H9 (cell line): ENCODE data around the gene CMTM7. TPM values are rescaled to one million over a fixed set of nuclear protein-coding genes. Genes with fewer than 3 reads are reported as not detected.
A peak's percentile ranks its signal among the peaks of the same experiment; 100 is the strongest.

Experiments
- DNase-seq: peaks from one replicate; pipeline ENCODE4 v3.0.0-alpha.2; 2017
- H2AFZ ChIP-seq: one replicate; pipeline ENCODE4 v1.6.1; 2013; ENCODE audit warnings: mild to moderate bottlenecking, low read length, control low read depth, moderate library complexity
- H2AK5ac ChIP-seq: 2 replicates; pipeline ENCODE4 v1.6.1; 2013; ENCODE audit warnings: low read length, control low read depth, mixed read lengths; ENCODE audit not compliant: insufficient read length
- H2BK120ac ChIP-seq: one replicate; pipeline ENCODE4 v1.6.1; 2013; ENCODE audit warnings: low read depth, mild to moderate bottlenecking, low read length, control low read depth, inconsistent platforms; ENCODE audit not compliant: poor library complexity, severe bottlenecking
- H2BK12ac ChIP-seq: 2 replicates; pipeline ENCODE4 v1.6.1; 2013; ENCODE audit warnings: low read length, control low read depth, mixed read lengths, low read depth; ENCODE audit not compliant: insufficient read length
- H2BK15ac ChIP-seq: 2 replicates; pipeline ENCODE4 v1.6.1; 2013; ENCODE audit warnings: low read depth, low read length, control low read depth
- H2BK20ac ChIP-seq: one replicate; pipeline ENCODE4 v1.6.1; 2013; ENCODE audit warnings: low read depth, mild to moderate bottlenecking, low read length, control low read depth, inconsistent platforms; ENCODE audit not compliant: poor library complexity, severe bottlenecking
- H2BK5ac ChIP-seq: 2 replicates; pipeline ENCODE4 v1.6.1; 2013; ENCODE audit warnings: low read length, control low read depth, mixed read lengths; ENCODE audit not compliant: insufficient read length
- H3K14ac ChIP-seq: 2 replicates; pipeline ENCODE4 v1.6.1; 2013; ENCODE audit warnings: low read length, control low read depth; ENCODE audit not compliant: insufficient read depth
- H3K18ac ChIP-seq: 2 replicates; pipeline ENCODE4 v1.6.1; 2013; ENCODE audit warnings: low read depth, mild to moderate bottlenecking, mixed read lengths, low read length, control low read depth; ENCODE audit not compliant: insufficient read length
- H3K23ac ChIP-seq: 2 replicates; pipeline ENCODE4 v1.6.1; 2013; ENCODE audit warnings: low read length, control low read depth, mixed read lengths, low read depth; ENCODE audit not compliant: insufficient read length
- H3K23me2 ChIP-seq: 2 replicates; pipeline ENCODE4 v1.6.1; 2013; ENCODE audit warnings: low read depth, mild to moderate bottlenecking, mixed read lengths, low read length, control low read depth; ENCODE audit not compliant: insufficient read length, poor library complexity, severe bottlenecking
- H3K27ac ChIP-seq: 2 replicates; pipeline ENCODE4 v1.5.1; 2013; ENCODE audit warnings: low read length, control low read depth, mixed read lengths, low read depth; ENCODE audit not compliant: insufficient read length
- H3K27me3 ChIP-seq: 2 replicates; pipeline ENCODE4 v1.6.1; 2013; ENCODE audit warnings: low read length, control low read depth, inconsistent platforms; ENCODE audit not compliant: insufficient read depth
- H3K4ac ChIP-seq: 2 replicates; pipeline ENCODE4 v1.6.1; 2013; ENCODE audit warnings: low read depth, mild to moderate bottlenecking, control low read depth, inconsistent platforms, low read length, moderate library complexity
- H3K4me1 ChIP-seq: 2 replicates; pipeline ENCODE4 v1.6.1; 2013; ENCODE audit warnings: low read length, control low read depth, inconsistent platforms; ENCODE audit not compliant: insufficient read depth
- H3K4me2 ChIP-seq: 2 replicates; pipeline ENCODE4 v1.6.1; 2013; ENCODE audit warnings: low read length, control low read depth, mixed read lengths; ENCODE audit not compliant: insufficient read length, insufficient read depth
- H3K56ac ChIP-seq: 2 replicates; pipeline ENCODE4 v1.6.1; 2013; ENCODE audit warnings: low read depth, mild to moderate bottlenecking, mixed read lengths, low read length, control low read depth; ENCODE audit not compliant: insufficient read length
- H3K79me1 ChIP-seq: 2 replicates; pipeline ENCODE4 v1.6.1; 2013; ENCODE audit warnings: low read depth, mild to moderate bottlenecking, moderate library complexity, low read length, control low read depth, inconsistent platforms; ENCODE audit not compliant: insufficient read depth, poor library complexity, severe bottlenecking
- H3K79me2 ChIP-seq: 2 replicates; pipeline ENCODE4 v1.6.1; 2013; ENCODE audit warnings: low read length, control low read depth, inconsistent platforms; ENCODE audit not compliant: insufficient read depth
- H3K9ac ChIP-seq: 2 replicates; pipeline ENCODE4 v1.6.1; 2013; ENCODE audit warnings: low read length, control low read depth, mixed read lengths; ENCODE audit not compliant: insufficient read length; ENCODE audit errors: extremely low read depth
- H3K9me3 ChIP-seq: one replicate; pipeline ENCODE4 v1.6.1; 2013; ENCODE audit warnings: low read depth, low read length, inconsistent platforms; ENCODE audit not compliant: control insufficient read depth
- H3T11ph ChIP-seq: one replicate; pipeline ENCODE4 v1.6.1; 2013; ENCODE audit warnings: mild to moderate bottlenecking, low read length, control low read depth, inconsistent platforms
- H4K20me1 ChIP-seq: one replicate; pipeline ENCODE4 v1.6.1; 2013; ENCODE audit not compliant: control insufficient read depth, insufficient read length, insufficient read depth
- H4K5ac ChIP-seq: 2 replicates; pipeline ENCODE4 v1.6.1; 2013; ENCODE audit warnings: low read depth, mild to moderate bottlenecking, mixed read lengths, low read length, control low read depth; ENCODE audit not compliant: insufficient read length
- H4K8ac ChIP-seq: replicated peaks from 2 replicates; pipeline ENCODE4 v1.6.1; 2013; ENCODE audit warnings: low read length, control low read depth, mixed read lengths, low read depth; ENCODE audit not compliant: insufficient read length
- H4K91ac ChIP-seq: 2 replicates; pipeline ENCODE4 v1.6.1; 2013; ENCODE audit warnings: low read depth, mild to moderate bottlenecking, moderate library complexity, mixed read lengths, low read length, control low read depth; ENCODE audit not compliant: insufficient read length
- H3K27ac Mint-ChIP-seq, 3 experiments: 2 replicates in 2 of 3; 3 replicates in 1 of 3; pipeline ENCODE4 v1.8.0; 2020 to 2021; ENCODE audit warnings: mixed read lengths in 3 of 3, mild to moderate bottlenecking in 1 of 3, moderate library complexity in 1 of 3
- H3K27me3 Mint-ChIP-seq: 2 replicates; pipeline ENCODE4 v1.8.0; 2021; ENCODE audit warnings: low read depth, mild to moderate bottlenecking, moderate library complexity, mixed read lengths
- H3K36me3 Mint-ChIP-seq, 3 experiments: 2 replicates in 2 of 3; 3 replicates in 1 of 3; pipeline ENCODE4 v1.8.0; 2020 to 2021; ENCODE audit warnings: low read depth in 3 of 3, mixed read lengths in 3 of 3; ENCODE audit not compliant: insufficient read depth in 1 of 3
- H3K4me1 Mint-ChIP-seq, 2 experiments: 2 replicates each; pipeline ENCODE4 v1.8.0; 2020; ENCODE audit warnings: mixed read lengths in 2 of 2
- H3K4me3 Mint-ChIP-seq, 2 experiments: 2 replicates in 1 of 2; 3 replicates in 1 of 2; pipeline ENCODE4 v1.8.0; 2020 to 2021; ENCODE audit warnings: mild to moderate bottlenecking in 2 of 2, mixed read lengths in 2 of 2, moderate library complexity in 1 of 2
- H3K9me3 Mint-ChIP-seq, 2 experiments: 2 replicates in 1 of 2; 3 replicates in 1 of 2; pipeline ENCODE4 v1.8.0; 2020; ENCODE audit warnings: mild to moderate bottlenecking in 2 of 2, mixed read lengths in 2 of 2, moderate library complexity in 1 of 2
- CTCF ChIP-seq: fragments of 200-600 bp; sonication (generic); conservative IDR thresholded peaks from 3 replicates; pipeline ENCODE4 v1.8.0; 2021; ENCODE audit warnings: antibody characterized with exemption, mild to moderate bottlenecking
- WGBS: extraction: QIAGEN DNeasy Blood & Tissue Kit; methylation state at CpG from one replicate; pipeline ENCODE4 v1.1.7; 2013; ENCODE audit warnings: missing lambda C conversion rate, low lambda C conversion rate, mixed read lengths; ENCODE audit not compliant: insufficient read length; ENCODE audit errors: extremely low coverage; 5-methylcytosine and 5-hydroxymethylcytosine counted together
- total RNA-seq: library from RNA; stranded (reverse); gene quantifications from 2 replicates; pipeline ENCODE4 v1.2.1, GENCODE V29; 2021

CMTM7 gene
- total RNA-seq, 1 experiment from 2014 or later: 23.9 TPM

GRCh38 chr3:32428092-32429068, 36.7 kb downstream of the CMTM7 start:
- no peaks in the 10 kb centered on the region for H3K27me3 ChIP-seq
- no peak overlapping the region for H3K4me2 ChIP-seq
- H3K4ac ChIP-seq: no peak overlapping the region
- no peak overlapping the region for H2AFZ ChIP-seq
- no peak overlapping the region for H3K23ac ChIP-seq
- H3K14ac ChIP-seq: no peak overlapping the region
- TF ChIP-seq CTCF: no peak
- no peak overlapping the region for H4K91ac ChIP-seq
- no peak overlapping the region for H2BK120ac ChIP-seq
- no peak for DNase-seq
- H3K9me3 Mint-ChIP-seq: no peaks in the 10 kb centered on the region
- H3K79me1 ChIP-seq: no peaks in the 10 kb centered on the region
- H2BK12ac ChIP-seq: no peak overlapping the region
- H3K9me3 ChIP-seq: no peaks in the 10 kb centered on the region
- no peak overlapping the region for H3K18ac ChIP-seq
- H3K23me2 ChIP-seq: no peaks in the 10 kb centered on the region
- no peaks in the 10 kb centered on the region; a peak in 1 of 7 replicates for H3K36me3 Mint-ChIP-seq
- no peaks in the 10 kb centered on the region for H4K20me1 ChIP-seq
- peak overlapping the region in 2 of 3 experiments; percentile 66 to 83; a peak in 4 of 7 replicates for H3K27ac Mint-ChIP-seq
- H3K4me1 ChIP-seq: no peaks in the 10 kb centered on the region; the same call in 1 of the 2 replicates
- no peak overlapping the region for H2AK5ac ChIP-seq
- H2BK5ac ChIP-seq: no peak overlapping the region
- H3K9ac ChIP-seq: no peak overlapping the region
- H4K5ac ChIP-seq: no peak overlapping the region
- H3K56ac ChIP-seq: no peak overlapping the region
- H3K27ac ChIP-seq: no peak overlapping the region
- no peak overlapping the region for H4K8ac ChIP-seq
- WGBS: no CpG with 5 or more reads among the region's 12 CpGs
- no peak overlapping the region for H2BK15ac ChIP-seq
- no peaks in the 10 kb centered on the region for H3K79me2 ChIP-seq
- peaks cover 8 to 13% of the 10 kb centered on the region in 2 experiments for H3K4me1 Mint-ChIP-seq
- no peak overlapping the region for H2BK20ac ChIP-seq
- H3K4me3 Mint-ChIP-seq: no peak overlapping the region
- H3T11ph ChIP-seq: no peak overlapping the region
- no peaks in the 10 kb centered on the region for H3K27me3 Mint-ChIP-seq
